ENCODE results near the gene FIBCD1.

FIBCD1 gene

GRCh38 chr9:130882696-130883225, 56.3 kb downstream of the FIBCD1 start:
- DNase-seq (ENCODE audit: low read depth in 1 of 2, low spot score in 1 of 2) = no peak

- DNase-seq (ENCODE audit: low read depth in 1 of 2, low spot score in 1 of 2) = no peak
These were observed 57.5 kb downstream of the FIBCD1 start for GRCh38 chr9:130881516-130881915.

- DNase-seq (ENCODE audit: low read depth in 1 of 2, low spot score in 1 of 2) = no peak
These were observed 58.3 kb downstream of the FIBCD1 start for GRCh38 chr9:130880599-130881220.

GRCh38 chr9:130879863-130880411, 59.1 kb downstream of the FIBCD1 start:
- no peak for DNase-seq (ENCODE audit: low read depth in 1 of 2, low spot score in 1 of 2)

- DNase-seq (ENCODE audit: low read depth in 1 of 2, low spot score in 1 of 2) = no peak
These were observed 60.8 kb downstream of the FIBCD1 start for GRCh38 chr9:130878295-130878694.

- no peak for DNase-seq (ENCODE audit: low read depth in 1 of 2, low spot score in 1 of 2)
These were observed 61.7 kb downstream of the FIBCD1 start for GRCh38 chr9:130877300-130877699.

GRCh38 chr9:130874783-130875182, 64.3 kb downstream of the FIBCD1 start:
- no peak for DNase-seq (ENCODE audit: low read depth in 1 of 2, low spot score in 1 of 2)

GRCh38 chr9:130873966-130874365, 65.1 kb downstream of the FIBCD1 start:
- no peak for DNase-seq (ENCODE audit: low read depth in 1 of 2, low spot score in 1 of 2)

GRCh38 chr9:130872912-130873503, 66.0 kb downstream of the FIBCD1 start:
- DNase-seq (ENCODE audit: low read depth in 1 of 2, low spot score in 1 of 2) = no peak

GRCh38 chr9:130872508-130872907, 66.5 kb downstream of the FIBCD1 start:
- no peak for DNase-seq (ENCODE audit: low read depth in 1 of 2, low spot score in 1 of 2)

GRCh38 chr9:130872093-130872492, 67.0 kb downstream of the FIBCD1 start:
- DNase-seq (ENCODE audit: low read depth in 1 of 2, low spot score in 1 of 2) = no peak

- no peak for DNase-seq (ENCODE audit: low read depth in 1 of 2, low spot score in 1 of 2)
These were observed 67.5 kb downstream of the FIBCD1 start for GRCh38 chr9:130871395-130872062.

- DNase-seq (ENCODE audit: low read depth in 1 of 2, low spot score in 1 of 2) = no peak
These were observed 68.3 kb downstream of the FIBCD1 start for GRCh38 chr9:130870491-130871381.

- no peak for DNase-seq (ENCODE audit: low read depth in 1 of 2, low spot score in 1 of 2)
These were observed 69.8 kb downstream of the FIBCD1 start for GRCh38 chr9:130869250-130869649.

- no peak for DNase-seq (ENCODE audit: low read depth in 1 of 2, low spot score in 1 of 2)
These were observed 70.8 kb downstream of the FIBCD1 start for GRCh38 chr9:130868230-130868629.

GRCh38 chr9:130867556-130867955, 71.5 kb downstream of the FIBCD1 start:
- no peak for DNase-seq (ENCODE audit: low read depth in 1 of 2, low spot score in 1 of 2)

GRCh38 chr9:130866474-130866965, 72.5 kb downstream of the FIBCD1 start:
- DNase-seq (ENCODE audit: low read depth in 1 of 2, low spot score in 1 of 2) = peak; percentile 11 to 19

GRCh38 chr9:130865921-130866320, 73.1 kb downstream of the FIBCD1 start:
- no peak for DNase-seq (ENCODE audit: low read depth in 1 of 2, low spot score in 1 of 2)

GRCh38 chr9:130864541-130864940, 74.5 kb downstream of the FIBCD1 start:
- no peak for DNase-seq (ENCODE audit: low read depth in 1 of 2, low spot score in 1 of 2)

- no peak for DNase-seq (ENCODE audit: low read depth in 1 of 2, low spot score in 1 of 2)
These were observed 76.3 kb downstream of the FIBCD1 start for GRCh38 chr9:130862747-130863146.

- DNase-seq (ENCODE audit: low read depth in 1 of 2, low spot score in 1 of 2) = no peak
These were observed 76.8 kb downstream of the FIBCD1 start for GRCh38 chr9:130862217-130862616.
